Upper lobe of left lung (tissue), 4 donors: ENCODE measurements around the gene CNTNAP2.

Source experiments
- POLR2AphosphoS5 ChIP-seq, 2 donors: sonication (generic); formaldehyde crosslinking; IDR thresholded peaks; one replicate each; pipeline ENCODE4 v1.5.1; 2017; ENCODE audit warnings: antibody characterized with exemption in 2 of 2
- TF ChIP-seq, protein P1 (sequence below), 6 experiments: fragments of 450-650 bp in 4 of 6; fragments of 200-600 bp in 2 of 6; sonication (generic) in 2 of 6; IDR thresholded peaks; one replicate each; pipeline ENCODE4 v1.5.1; 2016 to 2019; ENCODE audit warnings: antibody characterized with exemption in 6 of 6

DNA sequence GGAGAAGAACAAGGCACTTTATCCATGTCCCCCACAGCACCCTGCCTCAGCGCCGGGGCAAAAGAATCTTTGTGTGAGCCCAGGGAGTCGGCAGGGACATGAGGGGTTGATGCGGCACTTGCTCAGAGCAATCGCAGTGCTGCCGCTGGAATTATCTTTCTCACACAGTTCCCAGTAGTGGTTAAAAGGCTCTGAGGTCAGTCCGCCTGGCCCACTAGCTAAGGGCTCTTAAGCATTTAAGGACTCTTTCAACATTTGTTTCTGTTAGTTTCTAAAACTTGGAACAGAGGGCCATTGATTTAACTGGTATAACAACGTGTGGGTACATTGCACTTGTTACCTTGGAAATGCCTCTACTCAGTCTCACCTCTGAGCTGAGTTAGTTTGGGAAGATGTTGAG is 2266.0 kb downstream of the CNTNAP2 start:
- TF ChIP-seq, protein P1, sequence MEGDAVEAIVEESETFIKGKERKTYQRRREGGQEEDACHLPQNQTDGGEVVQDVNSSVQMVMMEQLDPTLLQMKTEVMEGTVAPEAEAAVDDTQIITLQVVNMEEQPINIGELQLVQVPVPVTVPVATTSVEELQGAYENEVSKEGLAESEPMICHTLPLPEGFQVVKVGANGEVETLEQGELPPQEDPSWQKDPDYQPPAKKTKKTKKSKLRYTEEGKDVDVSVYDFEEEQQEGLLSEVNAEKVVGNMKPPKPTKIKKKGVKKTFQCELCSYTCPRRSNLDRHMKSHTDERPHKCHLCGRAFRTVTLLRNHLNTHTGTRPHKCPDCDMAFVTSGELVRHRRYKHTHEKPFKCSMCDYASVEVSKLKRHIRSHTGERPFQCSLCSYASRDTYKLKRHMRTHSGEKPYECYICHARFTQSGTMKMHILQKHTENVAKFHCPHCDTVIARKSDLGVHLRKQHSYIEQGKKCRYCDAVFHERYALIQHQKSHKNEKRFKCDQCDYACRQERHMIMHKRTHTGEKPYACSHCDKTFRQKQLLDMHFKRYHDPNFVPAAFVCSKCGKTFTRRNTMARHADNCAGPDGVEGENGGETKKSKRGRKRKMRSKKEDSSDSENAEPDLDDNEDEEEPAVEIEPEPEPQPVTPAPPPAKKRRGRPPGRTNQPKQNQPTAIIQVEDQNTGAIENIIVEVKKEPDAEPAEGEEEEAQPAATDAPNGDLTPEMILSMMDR (IDR thresholded peaks at IDR 0.05): no peak
- TF ChIP-seq POLR2AphosphoS5 (IDR thresholded peaks at IDR 0.05): no peak
